Fibroblast of lung (primary cell): ENCODE data around the gene THOC5. TPM values are rescaled to one million over a fixed set of nuclear protein-coding genes. Genes with fewer than 3 reads are reported as not detected.

ENCODE experiments used
- DNase-seq, 2 donors: peaks; one replicate each; pipeline versions ENCODE4 v3.0.0 to v3.0.0-alpha.2; 2010; ENCODE audit warnings: low read depth in 2 of 2
- H2AFZ ChIP-seq: 2 replicates; pipeline ENCODE4 v1.5.1; 2012; ENCODE audit warnings: low read length, control low read depth, inconsistent platforms
- H3K27ac ChIP-seq: 2 replicates; pipeline ENCODE4 v1.5.1; 2011; ENCODE audit warnings: low read length, control low read depth; ENCODE audit not compliant: insufficient read depth
- H3K27me3 ChIP-seq: 2 replicates; pipeline ENCODE4 v1.5.1; 2011; ENCODE audit warnings: mild to moderate bottlenecking, low read length; ENCODE audit not compliant: control insufficient read depth, insufficient read depth
- H3K36me3 ChIP-seq: 2 replicates; pipeline ENCODE4 v1.5.1; 2011; ENCODE audit warnings: low read length; ENCODE audit not compliant: control insufficient read depth, insufficient read depth
- H3K4me1 ChIP-seq: 2 replicates; pipeline ENCODE4 v1.5.1; 2011; ENCODE audit warnings: low read length; ENCODE audit not compliant: control insufficient read depth, insufficient read depth; ENCODE audit errors: extremely low read depth
- H3K4me2 ChIP-seq: 2 replicates; pipeline ENCODE4 v1.5.1; 2011; ENCODE audit warnings: low read length, control low read depth; ENCODE audit not compliant: insufficient read depth; ENCODE audit errors: extremely low read depth
- H3K4me3 ChIP-seq, 4 experiments: fragments of 200-600 bp in 1 of 4; sonication (generic) in 1 of 4; replicated peaks in 1 of 4; 2 replicates each; pipeline ENCODE4 v1.5.1; 2011 to 2016; ENCODE audit warnings: low read length in 4 of 4, low read depth in 3 of 4, mild to moderate bottlenecking in 3 of 4, control low read depth in 2 of 4, inconsistent platforms in 1 of 4, mixed read lengths in 1 of 4; ENCODE audit not compliant: insufficient read depth in 1 of 4; ENCODE audit errors: control extremely low read depth in 1 of 4
- H3K79me2 ChIP-seq: 2 replicates; pipeline ENCODE4 v1.5.1; 2012; ENCODE audit warnings: mild to moderate bottlenecking, low read length, inconsistent platforms; ENCODE audit not compliant: control insufficient read depth, insufficient read depth
- H3K9ac ChIP-seq: 2 replicates; pipeline ENCODE4 v1.5.1; 2011; ENCODE audit warnings: mild to moderate bottlenecking, low read length, control low read depth; ENCODE audit not compliant: insufficient read depth
- H3K9me3 ChIP-seq: 2 replicates; pipeline ENCODE4 v1.5.1; 2012; ENCODE audit warnings: low read depth, low read length; ENCODE audit not compliant: control insufficient read depth, insufficient read depth
- H4K20me1 ChIP-seq: 2 replicates; pipeline ENCODE4 v1.5.1; 2011; ENCODE audit warnings: low read length; ENCODE audit not compliant: control insufficient read depth, insufficient read depth; ENCODE audit errors: extremely low read depth
- CTCF ChIP-seq, 2 donors: IDR thresholded peaks in 1 of 2; conservative IDR thresholded peaks in 1 of 2; 1 replicate in 1 of 2; 2 replicates in 1 of 2; pipeline ENCODE4 v1.5.1; 2011 to 2012; ENCODE audit warnings: low read length in 2 of 2, control low read depth in 1 of 2, inconsistent platforms in 1 of 2, low read depth in 1 of 2, mild to moderate bottlenecking in 1 of 2
- EZH2 ChIP-seq: IDR thresholded peaks from 2 replicates; pipeline ENCODE4 v1.5.1; 2012; ENCODE audit warnings: low read length, control low read depth, mild to moderate bottlenecking; ENCODE audit errors: missing control alignments
- polyA plus RNA-seq, 2 donors: library from polyadenylated mRNA; depleted of rRNA in 1 of 2; stranded (reverse) in 1 of 2; unstranded in 1 of 2; fragments of >200 nt; gene quantifications; 2 replicates each; pipeline ENCODE4 v1.2.1, GENCODE V29; 2011 to 2012; ENCODE audit warnings: missing spikeins in 1 of 2
- total RNA-seq: library from RNA; depleted of rRNA; stranded (reverse); fragments of >200 nt; gene quantifications from 2 replicates; pipeline ENCODE4 v1.2.1, GENCODE V29; 2014

THOC5 gene
- total and polyA plus RNA-seq, 2 donors (not counting 1 experiment from before 2014, with no cell fraction given) = 52.8 to 60.7 TPM

GRCh38 chr22:29531419-29531818 is 22.1 kb downstream of the THOC5 start:
- H3K9me3 ChIP-seq = no peaks in the 10 kb centered on the region
- no peak for TF ChIP-seq EZH2
- TF ChIP-seq CTCF (conservative IDR thresholded peaks at IDR 0.05 in 1 of 2, IDR thresholded peaks at IDR 0.05 in 1 of 2; ENCODE audit: low read depth in 1 of 2, low read length in 2 of 2) = no peak
- DNase-seq = no peak
- H3K27ac ChIP-seq = no peak overlapping the region
- H3K36me3 ChIP-seq = peaks cover 15% of the 10 kb centered on the region
- H3K79me2 ChIP-seq = no peaks in the 10 kb centered on the region
- H3K4me1 ChIP-seq = no peaks in the 10 kb centered on the region
- no peak overlapping the region for H2AFZ ChIP-seq
- H3K4me3 ChIP-seq = no peak overlapping the region
- no peak overlapping the region for H3K9ac ChIP-seq
- no peak overlapping the region for H3K4me2 ChIP-seq
- no peaks in the 10 kb centered on the region for H4K20me1 ChIP-seq
- no peaks in the 10 kb centered on the region for H3K27me3 ChIP-seq

- no peak for TF ChIP-seq CTCF (conservative IDR thresholded peaks at IDR 0.05 in 1 of 2, IDR thresholded peaks at IDR 0.05 in 1 of 2; ENCODE audit: low read depth in 1 of 2, low read length in 2 of 2)
- TF ChIP-seq EZH2 = no peak
- Histone ChIP-seq H3K4me3 (no peak overlapping the region), H3K4me1 (no peaks in the 10 kb centered on the region), H3K79me2 (no peaks in the 10 kb centered on the region), H4K20me1 (no peaks in the 10 kb centered on the region), H3K36me3 (peaks cover 14% of the 10 kb centered on the region), H3K27me3 (no peaks in the 10 kb centered on the region), H3K4me2 (no peak overlapping the region), H3K9me3 (no peaks in the 10 kb centered on the region), H2AFZ (no peak overlapping the region), H3K9ac (no peak overlapping the region), H3K27ac (no peak overlapping the region)
- DNase-seq = no peak
These were observed 22.8 kb downstream of the THOC5 start for GRCh38 chr22:29530716-29531115.

GRCh38 chr22:29528144-29528543 is 25.4 kb downstream of the THOC5 start:
- Histone ChIP-seq H4K20me1 (no peaks in the 10 kb centered on the region), H3K79me2 (no peaks in the 10 kb centered on the region)
- TF ChIP-seq EZH2 (no peak), CTCF (conservative IDR thresholded peaks at IDR 0.05 in 1 of 2, IDR thresholded peaks at IDR 0.05 in 1 of 2; ENCODE audit: low read depth in 1 of 2, low read length in 2 of 2) (no peak)

More at GRCh38 chr22:29528144-29528543, 25.4 kb downstream of the THOC5 start:
- peaks cover 20% of the 10 kb centered on the region for H3K36me3 ChIP-seq
- H3K9me3 ChIP-seq = no peaks in the 10 kb centered on the region
- H3K27ac ChIP-seq = no peak overlapping the region
- H2AFZ ChIP-seq = no peak overlapping the region
- H3K4me1 ChIP-seq = no peaks in the 10 kb centered on the region
- no peak overlapping the region for H3K4me3 ChIP-seq
- no peaks in the 10 kb centered on the region for H3K27me3 ChIP-seq
- H3K9ac ChIP-seq = no peak overlapping the region
- no peak for DNase-seq
- H3K4me2 ChIP-seq = no peak overlapping the region
